AG09319 (cell line): ENCODE measurements around the gene RDH12.
A peak's percentile ranks its signal among the peaks of the same experiment; 100 is the strongest.
"Not testable (repeated sequence)": the region's sequence is repeated elsewhere in the genome, so short reads cannot be mapped to it uniquely, and the experiment has no call there.

Source experiments
- DNase-seq: peaks from one replicate; pipeline ENCODE4 v3.0.0-alpha.2; 2010; ENCODE audit warnings: low read depth; ENCODE audit errors: extremely low read depth
- CTCF ChIP-seq: IDR thresholded peaks from 2 replicates; pipeline ENCODE4 v1.5.1; 2011; ENCODE audit warnings: low read depth, mild to moderate bottlenecking, inconsistent platforms, low read length, moderate library complexity

RDH12 gene

DNA sequence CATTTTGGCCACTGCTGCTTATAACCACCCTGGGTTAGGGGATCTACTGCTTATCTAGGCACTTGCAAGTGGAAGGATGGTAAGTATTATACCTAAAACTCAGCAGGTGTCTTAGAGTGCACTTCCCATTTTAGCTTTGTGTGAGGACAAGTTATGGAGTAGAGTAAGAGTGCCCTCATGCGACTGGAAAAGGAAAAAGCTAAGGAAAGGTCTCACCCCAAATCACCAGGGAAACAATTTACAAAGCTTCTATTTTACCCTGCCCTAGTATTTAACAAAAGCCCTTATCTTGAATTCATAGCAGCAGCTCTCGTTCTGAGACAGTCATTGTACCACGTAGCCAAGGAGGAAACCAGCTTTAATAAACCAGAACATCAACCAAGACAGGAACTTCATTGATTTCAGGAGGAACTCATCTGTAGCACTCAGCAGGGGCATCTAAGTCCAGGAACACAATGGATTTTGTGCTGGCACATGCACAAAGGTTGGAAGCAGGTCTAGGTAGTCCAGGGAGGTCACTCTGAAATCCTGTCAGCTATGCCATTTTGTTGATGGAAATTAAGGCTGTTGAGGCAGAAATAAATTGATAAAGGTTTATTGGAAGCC is 2.9 kb downstream of the RDH12 start:
- DNase-seq = no peak

DNA sequence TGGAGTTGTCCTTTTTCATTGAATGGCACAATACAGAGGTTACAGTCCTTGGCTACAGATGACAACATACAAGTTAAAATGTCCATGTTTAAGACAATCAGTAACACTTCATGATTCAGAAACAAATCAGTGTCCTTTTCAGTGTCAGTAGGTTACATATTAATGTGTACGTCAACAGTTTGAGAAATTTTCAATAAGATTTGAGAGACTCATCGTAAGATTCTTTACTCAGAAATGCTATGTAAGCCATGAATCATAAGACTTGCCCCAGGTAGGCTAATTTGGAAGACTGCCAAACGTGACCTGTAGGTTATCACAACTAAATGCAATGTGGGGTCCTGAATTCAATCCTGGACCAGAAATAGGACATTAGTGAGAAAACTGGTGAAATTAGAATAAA is 3.5 kb downstream of the RDH12 start:
- no peak for DNase-seq
- no peak for TF ChIP-seq CTCF

More for the DNA sequence above, 2.9 kb downstream of the RDH12 start:
- peak; percentile 80 for TF ChIP-seq CTCF

GRCh38 chr14:67709346-67709745 is 7.7 kb downstream of the RDH12 start:
- not testable (repeated sequence) for DNase-seq

GRCh38 chr14:67709796-67710195 is 8.1 kb downstream of the RDH12 start:
- DNase-seq = not testable (repeated sequence)

- DNase-seq = no peak
- no peak for TF ChIP-seq CTCF
These were observed 8.5 kb downstream of the RDH12 start for GRCh38 chr14:67710209-67710608.

DNA sequence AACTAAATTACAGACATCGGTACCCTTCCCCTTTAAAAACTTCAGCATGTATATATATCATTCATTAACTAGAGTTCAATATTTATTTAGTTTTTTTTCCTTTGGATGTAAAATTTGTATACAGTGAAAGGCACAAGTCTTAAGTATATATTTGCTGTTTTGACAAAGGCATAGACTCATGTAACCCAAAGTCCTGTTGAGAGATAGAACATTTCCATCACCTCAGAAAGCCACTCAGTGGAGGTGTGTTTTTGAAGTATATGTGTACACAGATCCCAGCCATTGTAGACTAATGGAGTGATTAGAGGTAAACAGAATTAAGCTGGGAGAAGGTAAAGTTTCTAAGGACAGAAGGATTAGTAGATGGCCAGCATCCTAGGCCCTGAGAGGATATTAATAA is 15.4 kb downstream of the RDH12 start:
- DNase-seq = no peak
- no peak for TF ChIP-seq CTCF

GRCh38 chr14:67718265-67718664 is 16.6 kb downstream of the RDH12 start:
- no peak for DNase-seq
- no peak for TF ChIP-seq CTCF

DNA sequence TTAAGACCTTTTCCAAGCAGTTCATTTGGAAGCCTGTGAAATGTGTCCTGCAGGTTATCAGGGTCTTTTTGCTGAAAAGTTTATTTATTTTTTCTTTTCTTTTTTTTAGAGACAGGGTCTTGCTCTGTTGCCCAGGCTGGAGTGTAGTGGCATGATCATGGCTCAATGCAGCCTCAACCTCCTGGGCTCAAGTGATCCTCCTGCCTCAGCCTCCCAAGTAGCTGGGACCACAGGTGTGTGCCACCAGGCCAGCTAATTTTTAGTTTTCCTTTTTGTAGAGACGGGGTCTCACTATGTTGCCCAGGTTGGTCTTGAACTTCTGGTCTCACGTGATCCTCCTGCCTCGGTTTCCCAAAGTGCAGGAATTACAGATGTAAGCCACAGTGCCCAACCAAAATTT is 17.7 kb downstream of the RDH12 start:
- DNase-seq = not testable (repeated sequence)

DNA sequence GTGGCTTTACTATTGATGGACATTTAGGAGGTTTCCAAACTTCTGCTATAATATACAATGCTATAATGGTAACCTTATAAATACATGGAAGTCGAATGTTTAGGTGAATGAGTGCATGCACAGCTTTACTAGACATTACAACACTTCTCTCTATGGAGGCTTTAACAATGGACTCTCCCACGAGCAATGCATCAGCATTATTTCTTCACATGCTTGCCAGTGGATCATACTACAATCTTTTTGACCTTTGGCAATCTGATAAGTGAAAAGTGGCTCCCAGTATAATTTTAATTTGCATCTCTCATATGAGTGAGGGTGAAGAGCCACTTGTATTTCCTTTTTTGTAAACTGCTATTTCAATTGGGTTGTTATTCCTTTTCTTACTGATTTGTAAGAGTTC is 18.2 kb downstream of the RDH12 start:
- TF ChIP-seq CTCF = no peak
- DNase-seq = no peak
